ENCODE data around the gene MACROD2. TPM values are rescaled to one million over a fixed set of nuclear protein-coding genes. Genes with fewer than 3 reads are reported as not detected.

The MACROD2 gene
- total and polyA plus RNA-seq, 2 of the 4 experiments (the other 2 are of a cell fraction), result not detected

GRCh38 chr20:14997791-14998190 is 1002.5 kb downstream of the MACROD2 start:
- dilution Hi-C loops (cut with HindIII; ENCODE audit: low sequenced_read_pairs, unreplicated experiment), result no loop called here
- Histone ChIP-seq H3K27ac (ENCODE audit: insufficient read depth, low read length) (no peak overlapping the region), H2AK5ac (ENCODE audit: low read depth, low read length) (no peak overlapping the region), H2BK15ac (ENCODE audit: low read depth, low read length) (no peak overlapping the region), H2AK9ac (replicated peaks; ENCODE audit: low read depth, low read length, poor library complexity) (no peak overlapping the region), H3K4me3 (ENCODE audit: insufficient read depth, low read depth, low read length) (no peak overlapping the region), H3K36me3 (ENCODE audit: control insufficient read depth, insufficient read depth, low read length) (no peaks in the 10 kb centered on the region), H2BK20ac (ENCODE audit: low read depth, low read length) (no peak overlapping the region), H3K79me1 (ENCODE audit: low read depth in 1 of 2, low read length in 2 of 2) (no peaks in the 10 kb centered on the region), H3K27me3 (ENCODE audit: control insufficient read depth, insufficient read depth, low read length) (no peaks in the 10 kb centered on the region), H3K56ac (ENCODE audit: extremely low read depth, insufficient read depth, low read length) (no peak overlapping the region), H2AFZ (replicated peaks; ENCODE audit: low read length, poor library complexity) (no peak overlapping the region), H3K4me2 (ENCODE audit: low read depth, low read length) (no peak overlapping the region), H3K4me1 (ENCODE audit: control insufficient read depth, insufficient read depth, low read length) (no peaks in the 10 kb centered on the region), H3K4ac (ENCODE audit: low read depth, low read length) (no peak overlapping the region), H3K9me3 (ENCODE audit: control insufficient read depth, insufficient read depth, low read length) (peaks cover 10% of the 10 kb centered on the region), H4K91ac (ENCODE audit: insufficient read depth, low read depth, low read length) (no peak overlapping the region), H3K14ac (replicated peaks; ENCODE audit: low read depth, low read length) (no peak overlapping the region), H4K8ac (ENCODE audit: low read depth in 2 of 2, low read length in 2 of 2) (no peak overlapping the region), H3K9ac (ENCODE audit: low read depth, low read length) (no peak overlapping the region), H4K20me1 (ENCODE audit: insufficient read depth, low read length) (no peaks in the 10 kb centered on the region), H3K23ac (ENCODE audit: low read depth, low read length) (no peak overlapping the region), H3K9me1 (ENCODE audit: insufficient read depth, low read length) (no peaks in the 10 kb centered on the region), H2BK5ac (ENCODE audit: low read depth, low read length, poor library complexity, severe bottlenecking) (no peak overlapping the region), H2BK120ac (ENCODE audit: low read depth, low read length) (no peak overlapping the region), H4K5ac (ENCODE audit: low read depth, low read length) (no peak overlapping the region), H3K18ac (ENCODE audit: low read depth, low read length) (no peak overlapping the region)
- TF ChIP-seq RAD21 (IDR thresholded peaks at IDR 0.05; ENCODE audit: low read length) (no peak), ELK1 (IDR thresholded peaks at IDR 0.05; ENCODE audit: borderline replicate concordance, low read depth, low read length) (no peak), CTCF (conservative IDR thresholded peaks at IDR 0.05; ENCODE audit: low read depth, low read length) (no peak), SMC3 (IDR thresholded peaks at IDR 0.05; ENCODE audit: low read depth, low read length) (no peak), MXI1 (IDR thresholded peaks at IDR 0.05; ENCODE audit: borderline replicate concordance, low read depth, low read length) (no peak), MAFK (IDR thresholded peaks at IDR 0.05; ENCODE audit: low read depth, low read length) (no peak), CHD1 (IDR thresholded peaks at IDR 0.05; ENCODE audit: low read depth, low read length) (no peak), BHLHE40 (IDR thresholded peaks at IDR 0.05; ENCODE audit: low read depth, low read length) (no peak), POLR2A (IDR thresholded peaks at IDR 0.05; ENCODE audit: low read depth, low read length) (no peak), RFX5 (IDR thresholded peaks at IDR 0.05; ENCODE audit: low read depth, low read length) (no peak), CEBPB (IDR thresholded peaks at IDR 0.05; ENCODE audit: low read depth, low read length) (no peak), USF2 (IDR thresholded peaks at IDR 0.05; ENCODE audit: low read depth, low read length) (no peak), NFE2L2 (IDR thresholded peaks at IDR 0.05; ENCODE audit: low read depth, low read length) (no peak), RCOR1 (IDR thresholded peaks at IDR 0.05; ENCODE audit: insufficient replicate concordance, low read length) (no peak), FOS (IDR thresholded peaks at IDR 0.05; ENCODE audit: low read depth, low read length) (no peak), MAZ (IDR thresholded peaks at IDR 0.05; ENCODE audit: borderline replicate concordance, low read depth, low read length) (no peak)
- intact Hi-C loops (cut with micrococcal nuclease), result no loop called here
- WGBS, 2 experiments (ENCODE audit: extremely low coverage in 2 of 2, insufficient read length in 1 of 2), result no CpG with 5 or more reads among the region's 3 CpGs
- POLR2A ChIA-PET (ENCODE audit: unreplicated experiment), result no interaction called here
- in situ Hi-C loops (cut with MboI; ENCODE audit: low sequenced_read_pairs), result no loop called here
- no TSS peak for BruUV-seq (replicated peaks)
- ATAC-seq (ENCODE audit: low read depth), result no peak
- no peak for DNase-seq
- CTCF ChIA-PET, result no interaction called here

Measured in IMR-90 (cell line).